Skeletal muscle tissue (tissue), 5 donors: ENCODE measurements around the gene ZDBF2. TPM values are rescaled to one million over a fixed set of nuclear protein-coding genes. Genes with fewer than 3 reads are reported as not detected.
"Not testable (repeated sequence)": the region's sequence is repeated elsewhere in the genome, so short reads cannot be mapped to it uniquely, and the experiment has no call there.

Source experiments
- H3K27ac ChIP-seq: one replicate; pipeline ENCODE4 v1.7.0; 2013; ENCODE audit warnings: mild to moderate bottlenecking, low read depth, low read length, inconsistent platforms
- H3K27me3 ChIP-seq, 3 donors: one replicate each; pipeline ENCODE4 v1.7.0; 2013; ENCODE audit warnings: low read length in 3 of 3; ENCODE audit not compliant: control insufficient read depth in 3 of 3, insufficient read depth in 3 of 3
- H3K36me3 ChIP-seq, 3 donors: one replicate each; pipeline ENCODE4 v1.7.0; 2013; ENCODE audit warnings: low read length in 3 of 3; ENCODE audit not compliant: control insufficient read depth in 3 of 3, insufficient read depth in 3 of 3
- H3K4me1 ChIP-seq, 3 donors: one replicate each; pipeline ENCODE4 v1.7.0; 2013; ENCODE audit warnings: low read length in 3 of 3, mild to moderate bottlenecking in 3 of 3; ENCODE audit not compliant: control insufficient read depth in 3 of 3, insufficient read depth in 3 of 3
- H3K4me3 ChIP-seq, 3 donors: one replicate each; pipeline ENCODE4 v1.7.0; 2013; ENCODE audit warnings: low read length in 3 of 3
- H3K9ac ChIP-seq, 3 donors: one replicate each; pipeline ENCODE4 v1.7.0; 2013; ENCODE audit warnings: low read length in 3 of 3, mild to moderate bottlenecking in 3 of 3, moderate library complexity in 2 of 3, low read depth in 1 of 3
- H3K9me3 ChIP-seq, 3 donors: one replicate each; pipeline ENCODE4 v1.7.0; 2013; ENCODE audit warnings: low read length in 3 of 3; ENCODE audit not compliant: control insufficient read depth in 3 of 3
- small RNA-seq: library from RNA; depleted of rRNA; stranded (forward); fragments of <200 nt; gene quantifications from one replicate; pipeline ENCODE3, GENCODE V24; 2014
- total RNA-seq: library from RNA; depleted of rRNA; stranded (reverse); fragments of >200 nt; gene quantifications from one replicate; pipeline ENCODE4 v1.2.3, GENCODE V29; 2014
- donor health status: Osteomylitis.

The ZDBF2 gene
- total RNA-seq, 1 donor from 2014 or later: 12.0 TPM

DNA sequence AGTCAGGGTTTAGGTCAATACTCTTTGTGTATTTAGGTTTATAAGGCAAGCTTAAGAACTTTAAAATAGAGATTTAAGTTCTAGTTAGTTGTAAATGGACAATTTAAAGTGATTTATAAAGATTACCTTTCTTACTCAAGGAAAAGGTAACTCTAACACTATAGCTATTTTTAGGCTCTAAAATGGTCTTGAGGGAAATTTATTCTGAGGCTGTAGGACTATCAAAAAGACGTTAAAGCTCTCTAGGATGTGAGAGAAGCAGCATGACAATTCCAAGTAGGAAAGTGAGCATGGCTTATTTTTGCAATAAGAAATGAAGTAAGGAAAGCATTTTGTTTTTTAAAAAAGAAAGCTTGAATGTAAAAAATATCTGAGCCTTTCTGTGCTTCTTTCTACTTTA, 78.1 kb downstream of the ZDBF2 start:
- H3K27me3 ChIP-seq: no peaks in the 10 kb centered on the region
- H3K36me3 ChIP-seq: no peaks in the 10 kb centered on the region
- no peaks in the 10 kb centered on the region for H3K9me3 ChIP-seq
- H3K27ac ChIP-seq: no peak overlapping the region
- no peaks in the 10 kb centered on the region for H3K4me1 ChIP-seq
- no peak overlapping the region for H3K4me3 ChIP-seq
- no peak overlapping the region for H3K9ac ChIP-seq

DNA sequence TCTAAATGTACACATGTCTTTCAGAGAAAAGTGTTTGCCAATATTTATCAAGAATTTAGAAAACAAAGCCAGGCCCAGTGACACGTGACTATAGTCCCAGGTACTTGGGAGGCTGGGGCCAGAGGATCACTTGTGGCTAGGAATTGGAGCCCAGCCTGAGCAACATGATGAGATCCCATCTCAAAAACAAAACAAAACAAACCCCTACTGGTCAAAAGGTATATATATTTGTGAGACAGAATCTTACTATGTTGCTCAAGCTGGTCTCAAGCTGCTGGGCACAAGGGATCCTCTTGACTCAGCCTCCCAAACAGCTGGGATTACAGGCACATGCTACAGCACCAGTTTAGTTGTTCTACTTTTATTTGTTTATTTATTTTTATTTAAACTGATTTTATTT, 79.2 kb downstream of the ZDBF2 start:
- Histone ChIP-seq H3K27me3 (no peaks in the 10 kb centered on the region), H3K27ac (no peak overlapping the region), H3K9ac (no peak overlapping the region), H3K4me3 (no peak overlapping the region), H3K9me3 (no peaks in the 10 kb centered on the region), H3K36me3 (no peaks in the 10 kb centered on the region), H3K4me1 (no peaks in the 10 kb centered on the region)

DNA sequence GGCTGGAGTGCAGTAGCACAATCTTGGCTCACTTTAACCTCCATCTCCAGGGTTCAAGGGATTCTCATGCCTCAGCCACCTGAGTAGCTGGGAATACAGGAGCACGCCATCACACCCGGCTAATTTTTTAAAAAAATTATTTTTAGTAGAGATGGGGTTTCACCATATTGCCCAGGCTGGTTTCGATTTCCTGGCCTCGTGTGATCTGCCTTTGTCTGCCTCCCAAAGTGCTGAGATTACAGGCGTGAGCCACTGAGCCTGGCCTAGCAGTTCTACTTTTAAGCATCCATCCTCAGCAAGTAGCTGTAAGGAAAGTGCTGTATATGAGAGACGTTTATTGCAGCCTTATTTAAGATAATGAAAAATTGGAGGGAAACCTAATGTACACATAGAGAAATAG, 79.7 kb downstream of the ZDBF2 start:
- H3K9ac ChIP-seq: no peak overlapping the region
- H3K9me3 ChIP-seq: no peaks in the 10 kb centered on the region
- H3K27ac ChIP-seq: no peak overlapping the region
- H3K36me3 ChIP-seq: no peaks in the 10 kb centered on the region
- no peaks in the 10 kb centered on the region for H3K4me1 ChIP-seq
- H3K4me3 ChIP-seq: no peak overlapping the region
- H3K27me3 ChIP-seq: no peaks in the 10 kb centered on the region

DNA sequence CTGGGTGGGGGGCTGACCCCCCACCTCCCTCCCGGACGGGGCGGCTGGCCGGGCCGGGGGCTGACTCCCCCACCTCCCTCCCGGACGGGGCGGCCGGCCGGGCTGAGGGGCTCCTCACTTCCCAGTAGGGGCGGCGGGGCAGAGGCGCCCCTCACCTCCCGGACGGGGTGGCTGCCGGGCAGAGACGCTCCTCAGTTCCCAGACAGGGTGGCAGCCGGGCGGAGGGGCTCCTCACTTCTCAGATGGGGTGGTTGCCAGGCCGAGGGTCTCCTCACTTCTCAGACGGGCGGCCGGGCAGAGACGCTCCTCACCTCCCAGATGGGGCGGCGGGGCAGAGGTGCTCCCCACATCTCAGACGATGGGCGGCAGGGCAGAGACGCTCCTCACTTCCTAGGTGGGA, 82.4 kb downstream of the ZDBF2 start:
- not testable (repeated sequence) for H3K9ac ChIP-seq, H3K4me1 ChIP-seq, H3K27me3 ChIP-seq, H3K27ac ChIP-seq, H3K36me3 ChIP-seq, H3K4me3 ChIP-seq, H3K9me3 ChIP-seq

DNA sequence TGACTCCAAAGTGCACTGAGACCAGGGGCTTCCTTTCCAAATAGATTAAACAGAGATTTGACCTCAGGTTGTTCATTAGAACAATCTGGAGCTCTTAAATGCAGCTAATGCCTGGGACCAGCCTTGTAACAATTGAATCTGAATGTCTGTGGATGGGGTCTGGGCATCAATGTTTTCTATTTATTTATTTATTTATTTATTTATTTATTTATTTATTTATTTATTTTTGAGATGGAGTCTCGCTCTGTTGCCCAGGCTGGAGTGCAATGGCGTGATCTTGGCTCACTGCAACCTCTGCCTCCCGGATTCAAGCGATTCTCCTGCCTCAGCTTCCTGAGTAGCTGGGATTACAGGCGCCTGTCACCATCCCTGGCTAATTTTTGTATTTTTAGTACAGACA, 86.4 kb downstream of the ZDBF2 start:
- not testable (repeated sequence) for H3K27me3 ChIP-seq, H3K36me3 ChIP-seq, H3K9me3 ChIP-seq, H3K9ac ChIP-seq, H3K27ac ChIP-seq, H3K4me3 ChIP-seq, H3K4me1 ChIP-seq

DNA sequence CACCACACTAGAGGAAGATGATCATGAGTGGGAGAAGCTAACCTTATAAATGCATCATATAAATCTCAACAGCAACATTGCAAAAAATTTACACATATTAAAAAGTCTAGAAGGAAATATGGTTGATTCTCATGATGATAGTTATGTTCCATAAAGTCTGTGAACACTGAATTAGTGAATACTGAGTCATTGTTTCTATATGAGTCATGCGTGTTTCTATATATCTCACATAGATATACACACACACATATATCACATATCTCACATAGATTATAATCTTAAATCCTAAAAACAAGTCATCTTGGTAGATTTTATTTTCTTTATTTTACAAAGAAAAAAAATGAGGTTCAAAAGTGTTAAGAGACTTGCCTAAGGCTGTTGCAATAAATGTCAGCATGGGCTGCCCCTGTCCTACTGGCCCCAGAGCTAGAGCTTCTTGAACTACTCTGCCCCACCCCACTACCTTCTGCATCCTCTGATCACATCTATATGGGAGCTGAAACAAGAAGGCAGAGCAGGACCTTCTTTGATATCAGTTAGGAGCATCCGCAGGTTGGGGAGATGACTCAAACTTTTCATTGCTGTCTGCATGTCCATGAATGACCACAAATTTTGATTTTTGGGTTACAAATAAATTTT, 87.1 kb downstream of the ZDBF2 start:
- H3K4me1 ChIP-seq: no peaks in the 10 kb centered on the region
- no peak overlapping the region for H3K4me3 ChIP-seq
- H3K27me3 ChIP-seq: no peaks in the 10 kb centered on the region
- no peaks in the 10 kb centered on the region for H3K9me3 ChIP-seq
- no peaks in the 10 kb centered on the region for H3K36me3 ChIP-seq
- H3K27ac ChIP-seq: no peak overlapping the region
- no peak overlapping the region for H3K9ac ChIP-seq

Small RNA genes within 50 kb of the gene (small RNA-seq; reads per million reads assigned to genes)
- gene HMGN1P6 (not detected), gene RN7SKP260 (not detected)

Other genes starting within 250 kb of the ZDBF2 start
- 9.9 TPM for gene INO80D, start 188.5 kb upstream of the ZDBF2 start, total RNA-seq
- gene NDUFS1, start 115.2 kb upstream of the ZDBF2 start, total RNA-seq: 93.9 TPM
- 603 TPM for gene EEF1B2, start 114.8 kb upstream of the ZDBF2 start, total RNA-seq
- gene ADAM23, start 168.9 kb downstream of the ZDBF2 start, total RNA-seq: 3.7 TPM